ENCODE results near the gene CPED1. TPM values are rescaled to one million over a fixed set of nuclear protein-coding genes. Genes with fewer than 3 reads are reported as not detected.

The CPED1 gene
- total and polyA plus RNA-seq, 2 experiments from 2014 or later: 0.17 to 0.47 TPM

DNA sequence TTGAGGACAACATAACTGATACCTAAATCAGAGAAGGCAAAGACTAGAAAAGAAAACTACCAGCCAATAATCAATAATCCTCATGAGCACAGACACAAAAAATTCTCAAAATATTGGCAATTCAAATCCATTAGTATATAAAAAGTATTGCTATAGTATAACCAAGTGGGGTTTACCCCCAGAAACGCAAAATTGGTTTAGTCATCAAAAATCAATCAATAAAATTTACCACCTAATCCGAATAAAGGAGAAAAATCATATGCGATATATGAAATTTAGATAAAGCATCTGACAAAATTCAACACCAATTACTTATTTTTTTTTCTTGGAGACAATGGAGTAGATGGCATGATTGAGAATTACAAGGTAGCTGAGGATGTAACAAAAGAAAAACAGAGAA is 49.2 kb upstream of the CPED1 start:
- Histone ChIP-seq H3F3A (replicated peaks; ENCODE audit: low read depth) (no peaks in the 10 kb centered on the region), H3K79me2 (replicated peaks; ENCODE audit: insufficient read depth) (no peaks in the 10 kb centered on the region), H3K4me3 (no peak overlapping the region), H2AFZ (no peak overlapping the region), H3K27me3 (ENCODE audit: insufficient read depth) (no peaks in the 10 kb centered on the region), H3K36me3 (ENCODE audit: insufficient read depth) (no peaks in the 10 kb centered on the region), H3K27ac (ENCODE audit: low read depth) (no peak overlapping the region), H3K4me1 (ENCODE audit: insufficient read depth) (no peaks in the 10 kb centered on the region), H4K20me1 (replicated peaks; ENCODE audit: insufficient read depth) (no peaks in the 10 kb centered on the region), H3K9me2 (ENCODE audit: insufficient read depth) (no peaks in the 10 kb centered on the region), H3K4me2 (no peak overlapping the region)
- Mint-ChIP-seq H3K4me1 (no peaks in the 10 kb centered on the region), H3K27me3 (ENCODE audit: insufficient read depth, low read depth, poor library complexity) (no peaks in the 10 kb centered on the region), H3K27ac (no peak overlapping the region), H3K4me3 (no peak overlapping the region), H3K36me3 (ENCODE audit: low read depth) (no peaks in the 10 kb centered on the region), H3K9me3 (no peaks in the 10 kb centered on the region)
- TF ChIP-seq EZH2phosphoT487 (IDR thresholded peaks at IDR 0.05; ENCODE audit: unreplicated experiment) (no peak), ZNF331 (CRISPR knock-in tag; IDR thresholded peaks at IDR 0.05; ENCODE audit: low read depth) (no peak), NANOG (IDR thresholded peaks at IDR 0.05; ENCODE audit: borderline replicate concordance) (no peak), POLR2AphosphoS5 (IDR thresholded peaks at IDR 0.05; ENCODE audit: low read depth) (no peak), CREB1 (CRISPR knock-in tag; IDR thresholded peaks at IDR 0.05; ENCODE audit: low read depth) (no peak), EZH2 (IDR thresholded peaks at IDR 0.05; ENCODE audit: low read depth, unreplicated experiment) (no peak), JUNB (IDR thresholded peaks at IDR 0.05; ENCODE audit: unreplicated experiment) (no peak), STAT1 (IDR thresholded peaks at IDR 0.05; ENCODE audit: unreplicated experiment) (no peak), ZNF114 (CRISPR knock-in tag; IDR thresholded peaks at IDR 0.05) (no peak)
- TF ChIP-seq, protein P1, sequence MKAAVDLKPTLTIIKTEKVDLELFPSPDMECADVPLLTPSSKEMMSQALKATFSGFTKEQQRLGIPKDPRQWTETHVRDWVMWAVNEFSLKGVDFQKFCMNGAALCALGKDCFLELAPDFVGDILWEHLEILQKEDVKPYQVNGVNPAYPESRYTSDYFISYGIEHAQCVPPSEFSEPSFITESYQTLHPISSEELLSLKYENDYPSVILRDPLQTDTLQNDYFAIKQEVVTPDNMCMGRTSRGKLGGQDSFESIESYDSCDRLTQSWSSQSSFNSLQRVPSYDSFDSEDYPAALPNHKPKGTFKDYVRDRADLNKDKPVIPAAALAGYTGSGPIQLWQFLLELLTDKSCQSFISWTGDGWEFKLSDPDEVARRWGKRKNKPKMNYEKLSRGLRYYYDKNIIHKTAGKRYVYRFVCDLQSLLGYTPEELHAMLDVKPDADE (IDR thresholded peaks at IDR 0.05): no peak
- TF ChIP-seq, protein P2, sequence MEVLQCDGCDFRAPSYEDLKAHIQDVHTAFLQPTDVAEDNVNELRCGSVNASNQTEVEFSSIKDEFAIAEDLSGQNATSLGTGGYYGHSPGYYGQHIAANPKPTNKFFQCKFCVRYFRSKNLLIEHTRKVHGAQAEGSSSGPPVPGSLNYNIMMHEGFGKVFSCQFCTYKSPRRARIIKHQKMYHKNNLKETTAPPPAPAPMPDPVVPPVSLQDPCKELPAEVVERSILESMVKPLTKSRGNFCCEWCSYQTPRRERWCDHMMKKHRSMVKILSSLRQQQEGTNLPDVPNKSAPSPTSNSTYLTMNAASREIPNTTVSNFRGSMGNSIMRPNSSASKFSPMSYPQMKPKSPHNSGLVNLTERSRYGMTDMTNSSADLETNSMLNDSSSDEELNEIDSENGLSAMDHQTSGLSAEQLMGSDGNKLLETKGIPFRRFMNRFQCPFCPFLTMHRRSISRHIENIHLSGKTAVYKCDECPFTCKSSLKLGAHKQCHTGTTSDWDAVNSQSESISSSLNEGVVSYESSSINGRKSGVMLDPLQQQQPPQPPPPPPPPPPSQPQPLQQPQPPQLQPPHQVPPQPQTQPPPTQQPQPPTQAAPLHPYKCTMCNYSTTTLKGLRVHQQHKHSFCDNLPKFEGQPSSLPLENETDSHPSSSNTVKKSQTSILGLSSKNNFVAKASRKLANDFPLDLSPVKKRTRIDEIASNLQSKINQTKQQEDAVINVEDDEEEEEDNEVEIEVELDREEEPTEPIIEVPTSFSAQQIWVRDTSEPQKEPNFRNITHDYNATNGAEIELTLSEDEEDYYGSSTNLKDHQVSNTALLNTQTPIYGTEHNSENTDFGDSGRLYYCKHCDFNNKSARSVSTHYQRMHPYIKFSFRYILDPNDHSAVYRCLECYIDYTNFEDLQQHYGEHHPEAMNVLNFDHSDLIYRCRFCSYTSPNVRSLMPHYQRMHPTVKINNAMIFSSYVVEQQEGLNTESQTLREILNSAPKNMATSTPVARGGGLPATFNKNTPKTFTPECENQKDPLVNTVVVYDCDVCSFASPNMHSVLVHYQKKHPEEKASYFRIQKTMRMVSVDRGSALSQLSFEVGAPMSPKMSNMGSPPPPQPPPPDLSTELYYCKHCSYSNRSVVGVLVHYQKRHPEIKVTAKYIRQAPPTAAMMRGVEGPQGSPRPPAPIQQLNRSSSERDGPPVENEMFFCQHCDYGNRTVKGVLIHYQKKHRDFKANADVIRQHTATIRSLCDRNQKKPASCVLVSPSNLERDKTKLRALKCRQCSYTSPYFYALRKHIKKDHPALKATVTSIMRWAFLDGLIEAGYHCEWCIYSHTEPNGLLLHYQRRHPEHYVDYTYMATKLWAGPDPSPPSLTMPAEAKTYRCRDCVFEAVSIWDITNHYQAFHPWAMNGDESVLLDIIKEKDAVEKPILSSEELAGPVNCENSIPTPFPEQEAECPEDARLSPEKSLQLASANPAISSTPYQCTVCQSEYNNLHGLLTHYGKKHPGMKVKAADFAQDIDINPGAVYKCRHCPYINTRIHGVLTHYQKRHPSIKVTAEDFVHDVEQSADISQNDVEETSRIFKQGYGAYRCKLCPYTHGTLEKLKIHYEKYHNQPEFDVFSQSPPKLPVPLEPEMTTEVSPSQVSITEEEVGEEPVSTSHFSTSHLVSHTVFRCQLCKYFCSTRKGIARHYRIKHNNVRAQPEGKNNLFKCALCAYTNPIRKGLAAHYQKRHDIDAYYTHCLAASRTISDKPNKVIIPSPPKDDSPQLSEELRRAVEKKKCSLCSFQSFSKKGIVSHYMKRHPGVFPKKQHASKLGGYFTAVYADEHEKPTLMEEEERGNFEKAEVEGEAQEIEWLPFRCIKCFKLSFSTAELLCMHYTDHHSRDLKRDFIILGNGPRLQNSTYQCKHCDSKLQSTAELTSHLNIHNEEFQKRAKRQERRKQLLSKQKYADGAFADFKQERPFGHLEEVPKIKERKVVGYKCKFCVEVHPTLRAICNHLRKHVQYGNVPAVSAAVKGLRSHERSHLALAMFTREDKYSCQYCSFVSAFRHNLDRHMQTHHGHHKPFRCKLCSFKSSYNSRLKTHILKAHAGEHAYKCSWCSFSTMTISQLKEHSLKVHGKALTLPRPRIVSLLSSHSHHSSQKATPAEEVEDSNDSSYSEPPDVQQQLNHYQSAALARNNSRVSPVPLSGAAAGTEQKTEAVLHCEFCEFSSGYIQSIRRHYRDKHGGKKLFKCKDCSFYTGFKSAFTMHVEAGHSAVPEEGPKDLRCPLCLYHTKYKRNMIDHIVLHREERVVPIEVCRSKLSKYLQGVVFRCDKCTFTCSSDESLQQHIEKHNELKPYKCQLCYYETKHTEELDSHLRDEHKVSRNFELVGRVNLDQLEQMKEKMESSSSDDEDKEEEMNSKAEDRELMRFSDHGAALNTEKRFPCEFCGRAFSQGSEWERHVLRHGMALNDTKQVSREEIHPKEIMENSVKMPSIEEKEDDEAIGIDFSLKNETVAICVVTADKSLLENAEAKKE (CRISPR knock-in tag; IDR thresholded peaks at IDR 0.05): no peak
- TF ChIP-seq, protein P3, sequence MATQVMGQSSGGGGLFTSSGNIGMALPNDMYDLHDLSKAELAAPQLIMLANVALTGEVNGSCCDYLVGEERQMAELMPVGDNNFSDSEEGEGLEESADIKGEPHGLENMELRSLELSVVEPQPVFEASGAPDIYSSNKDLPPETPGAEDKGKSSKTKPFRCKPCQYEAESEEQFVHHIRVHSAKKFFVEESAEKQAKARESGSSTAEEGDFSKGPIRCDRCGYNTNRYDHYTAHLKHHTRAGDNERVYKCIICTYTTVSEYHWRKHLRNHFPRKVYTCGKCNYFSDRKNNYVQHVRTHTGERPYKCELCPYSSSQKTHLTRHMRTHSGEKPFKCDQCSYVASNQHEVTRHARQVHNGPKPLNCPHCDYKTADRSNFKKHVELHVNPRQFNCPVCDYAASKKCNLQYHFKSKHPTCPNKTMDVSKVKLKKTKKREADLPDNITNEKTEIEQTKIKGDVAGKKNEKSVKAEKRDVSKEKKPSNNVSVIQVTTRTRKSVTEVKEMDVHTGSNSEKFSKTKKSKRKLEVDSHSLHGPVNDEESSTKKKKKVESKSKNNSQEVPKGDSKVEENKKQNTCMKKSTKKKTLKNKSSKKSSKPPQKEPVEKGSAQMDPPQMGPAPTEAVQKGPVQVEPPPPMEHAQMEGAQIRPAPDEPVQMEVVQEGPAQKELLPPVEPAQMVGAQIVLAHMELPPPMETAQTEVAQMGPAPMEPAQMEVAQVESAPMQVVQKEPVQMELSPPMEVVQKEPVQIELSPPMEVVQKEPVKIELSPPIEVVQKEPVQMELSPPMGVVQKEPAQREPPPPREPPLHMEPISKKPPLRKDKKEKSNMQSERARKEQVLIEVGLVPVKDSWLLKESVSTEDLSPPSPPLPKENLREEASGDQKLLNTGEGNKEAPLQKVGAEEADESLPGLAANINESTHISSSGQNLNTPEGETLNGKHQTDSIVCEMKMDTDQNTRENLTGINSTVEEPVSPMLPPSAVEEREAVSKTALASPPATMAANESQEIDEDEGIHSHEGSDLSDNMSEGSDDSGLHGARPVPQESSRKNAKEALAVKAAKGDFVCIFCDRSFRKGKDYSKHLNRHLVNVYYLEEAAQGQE (IDR thresholded peaks at IDR 0.05; ENCODE audit: unreplicated experiment): no peak
- TF ChIP-seq, protein P4, sequence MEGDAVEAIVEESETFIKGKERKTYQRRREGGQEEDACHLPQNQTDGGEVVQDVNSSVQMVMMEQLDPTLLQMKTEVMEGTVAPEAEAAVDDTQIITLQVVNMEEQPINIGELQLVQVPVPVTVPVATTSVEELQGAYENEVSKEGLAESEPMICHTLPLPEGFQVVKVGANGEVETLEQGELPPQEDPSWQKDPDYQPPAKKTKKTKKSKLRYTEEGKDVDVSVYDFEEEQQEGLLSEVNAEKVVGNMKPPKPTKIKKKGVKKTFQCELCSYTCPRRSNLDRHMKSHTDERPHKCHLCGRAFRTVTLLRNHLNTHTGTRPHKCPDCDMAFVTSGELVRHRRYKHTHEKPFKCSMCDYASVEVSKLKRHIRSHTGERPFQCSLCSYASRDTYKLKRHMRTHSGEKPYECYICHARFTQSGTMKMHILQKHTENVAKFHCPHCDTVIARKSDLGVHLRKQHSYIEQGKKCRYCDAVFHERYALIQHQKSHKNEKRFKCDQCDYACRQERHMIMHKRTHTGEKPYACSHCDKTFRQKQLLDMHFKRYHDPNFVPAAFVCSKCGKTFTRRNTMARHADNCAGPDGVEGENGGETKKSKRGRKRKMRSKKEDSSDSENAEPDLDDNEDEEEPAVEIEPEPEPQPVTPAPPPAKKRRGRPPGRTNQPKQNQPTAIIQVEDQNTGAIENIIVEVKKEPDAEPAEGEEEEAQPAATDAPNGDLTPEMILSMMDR (conservative IDR thresholded peaks at IDR 0.05; ENCODE audit: low read depth in 2 of 2): no peak
- DNase-seq (ENCODE audit: low spot score) (no peak), ATAC-seq (no peak)

All from GM23338 (cell line).